ENCODE data around the gene TMEM151A. TPM values are rescaled to one million over a fixed set of nuclear protein-coding genes. Genes with fewer than 3 reads are reported as not detected.
A peak's percentile ranks its signal among the peaks of the same experiment; 100 is the strongest.

The TMEM151A gene
- total and polyA plus RNA-seq, 2 of the 4 experiments (the other 2 are of a cell fraction), result 0.03 TPM; not detected in 1

DNA sequence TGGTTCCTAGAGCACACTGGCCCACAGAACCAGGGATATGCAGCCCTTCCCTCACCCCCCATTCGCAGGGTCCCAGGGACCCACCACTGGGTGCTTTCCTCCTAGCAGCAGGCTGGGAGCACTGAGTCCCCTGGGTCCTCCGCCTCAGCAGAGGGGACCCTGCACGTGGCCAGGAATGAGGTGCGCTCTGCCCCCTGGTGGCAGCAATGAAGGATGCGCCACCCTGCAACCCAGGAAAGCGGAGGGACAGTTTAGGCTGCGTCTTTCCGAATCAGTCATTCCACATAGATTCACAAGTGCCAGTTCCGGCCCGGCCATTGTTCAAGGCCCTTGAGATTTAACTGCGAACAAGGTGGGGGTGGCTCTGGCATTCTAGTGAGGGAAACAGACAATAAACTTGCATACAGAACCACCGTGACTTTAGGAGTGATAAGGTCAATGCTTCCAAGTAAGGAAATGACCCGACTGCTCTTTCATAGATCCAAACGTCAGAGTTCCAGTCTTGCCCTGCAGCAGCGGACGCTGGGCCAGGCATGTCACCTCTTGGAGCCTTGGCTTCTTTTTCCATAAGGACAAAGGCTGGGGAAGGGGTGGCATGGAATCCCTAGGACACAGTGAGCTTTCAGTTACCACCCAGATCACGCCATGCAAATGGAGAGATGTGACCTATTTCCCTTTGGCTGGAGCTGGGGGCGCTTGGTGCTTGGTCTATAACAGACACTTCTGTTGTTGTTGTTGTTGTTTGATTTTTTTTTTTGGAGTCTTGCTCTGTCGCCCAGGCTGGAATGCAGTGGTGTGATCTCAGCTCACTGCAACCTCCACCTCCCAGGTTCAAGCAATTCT, 36.8 kb downstream of the TMEM151A start:
- Histone ChIP-seq H3K4me3 (ENCODE audit: insufficient read depth, low read depth, low read length) (no peak overlapping the region), H4K91ac (ENCODE audit: insufficient read depth, low read depth, low read length) (peak overlapping the region; percentile 100), H3K4ac (ENCODE audit: low read depth, low read length) (peak overlapping the region; percentile 100), H3K36me3 (ENCODE audit: control insufficient read depth, insufficient read depth, low read length) (peaks cover 13% of the 10 kb centered on the region), H2AK5ac (ENCODE audit: low read depth, low read length) (peak overlapping the region; percentile 100), H3K14ac (replicated peaks; ENCODE audit: low read depth, low read length) (peak overlapping the region; percentile 100), H3K23ac (ENCODE audit: low read depth, low read length) (peak overlapping the region; percentile 49), H4K5ac (ENCODE audit: low read depth, low read length) (peak overlapping the region; percentile 96), H3K9me3 (ENCODE audit: control insufficient read depth, insufficient read depth, low read length) (no peaks in the 10 kb centered on the region), H2AFZ (replicated peaks; ENCODE audit: low read length, poor library complexity) (peak overlapping the region; percentile 94), H3K79me1 (ENCODE audit: low read depth in 1 of 2, low read length in 2 of 2) (peaks cover 0 to 48% of the 10 kb centered on the region in 2 experiments), H2AK9ac (replicated peaks; ENCODE audit: low read depth, low read length, poor library complexity) (peak overlapping the region; percentile 100), H3K27ac (ENCODE audit: insufficient read depth, low read length) (peak overlapping the region; percentile 95), H3K9me1 (ENCODE audit: insufficient read depth, low read length) (peaks cover 29% of the 10 kb centered on the region), H3K9ac (ENCODE audit: low read depth, low read length) (peak overlapping the region; percentile 35; the same call in 1 of the 2 replicates), H4K20me1 (ENCODE audit: insufficient read depth, low read length) (no peaks in the 10 kb centered on the region; the same call in 1 of the 2 replicates), H3K18ac (ENCODE audit: low read depth, low read length) (peak overlapping the region; percentile 22; the same call in 1 of the 2 replicates), H2BK5ac (ENCODE audit: low read depth, low read length, poor library complexity, severe bottlenecking) (peak overlapping the region; percentile 100), H4K8ac (ENCODE audit: low read depth in 2 of 2, low read length in 2 of 2) (peak overlapping the region; percentile 81 to 100), H3K4me1 (ENCODE audit: control insufficient read depth, insufficient read depth, low read length) (peaks cover 43% of the 10 kb centered on the region), H2BK15ac (ENCODE audit: low read depth, low read length) (peak overlapping the region; percentile 100; the same call in 2 of the 3 replicates), H2BK120ac (ENCODE audit: low read depth, low read length) (peak overlapping the region; percentile 100), H3K4me2 (ENCODE audit: low read depth, low read length) (peak overlapping the region; percentile 18), H3K27me3 (ENCODE audit: control insufficient read depth, insufficient read depth, low read length) (no peaks in the 10 kb centered on the region), H3K56ac (ENCODE audit: extremely low read depth, insufficient read depth, low read length) (peak overlapping the region; percentile 90; the same call in 1 of the 2 replicates), H2BK20ac (ENCODE audit: low read depth, low read length) (peak overlapping the region; percentile 100)
- DNase-seq, result peak; percentile 70
- 15% methylated on average over 4 of the region's 19 CpGs; no CpG with 5 or more reads in 1 of the 2 experiments for WGBS, 2 experiments (ENCODE audit: extremely low coverage in 2 of 2, insufficient read length in 1 of 2)
- in situ Hi-C loops (cut with MboI; ENCODE audit: low sequenced_read_pairs), result no loop called here
- ChIA-PET CTCF (interaction anchor here (0.6 to 2.2 kb wide), 3 partner anchors 16 to 35 kb away, joined by 4 to 6 read pairs (median 4); no protein-coding TSS in a partner anchor), POLR2A (ENCODE audit: unreplicated experiment) (interaction anchor here (0.6 to 1.1 kb wide), 3 partner anchors 15 to 291 kb away, joined by 4 to 7 read pairs (median 7); no protein-coding TSS in a partner anchor)
- ATAC-seq (ENCODE audit: low read depth), result peak; percentile 73
- BruUV-seq (replicated peaks), result no TSS peak
- intact Hi-C loops (cut with micrococcal nuclease), result loop anchor here (1.0 kb wide), 3 partner anchors 16 to 106 kb away; partner anchors contain the start of gene YIF1A
- dilution Hi-C loops (cut with HindIII; ENCODE audit: low sequenced_read_pairs, unreplicated experiment), result no loop called here
- TF ChIP-seq NFE2L2 (IDR thresholded peaks at IDR 0.05; ENCODE audit: low read depth, low read length) (no peak), FOS (IDR thresholded peaks at IDR 0.05; ENCODE audit: low read depth, low read length) (no peak), SMC3 (IDR thresholded peaks at IDR 0.05; ENCODE audit: low read depth, low read length) (peak; percentile 86), CHD1 (IDR thresholded peaks at IDR 0.05; ENCODE audit: low read depth, low read length) (no peak), MAZ (IDR thresholded peaks at IDR 0.05; ENCODE audit: borderline replicate concordance, low read depth, low read length) (peak; percentile 19; the same call in 1 of the 2 replicates), BHLHE40 (IDR thresholded peaks at IDR 0.05; ENCODE audit: low read depth, low read length) (peak; percentile 84), MAFK (IDR thresholded peaks at IDR 0.05; ENCODE audit: low read depth, low read length) (no peak), CEBPB (IDR thresholded peaks at IDR 0.05; ENCODE audit: low read depth, low read length) (no peak), RCOR1 (IDR thresholded peaks at IDR 0.05; ENCODE audit: insufficient replicate concordance, low read length) (no peak), POLR2A (IDR thresholded peaks at IDR 0.05; ENCODE audit: low read depth, low read length) (peak; percentile 40), RFX5 (IDR thresholded peaks at IDR 0.05; ENCODE audit: low read depth, low read length) (no peak)
- TF ChIP-seq, protein P1, sequence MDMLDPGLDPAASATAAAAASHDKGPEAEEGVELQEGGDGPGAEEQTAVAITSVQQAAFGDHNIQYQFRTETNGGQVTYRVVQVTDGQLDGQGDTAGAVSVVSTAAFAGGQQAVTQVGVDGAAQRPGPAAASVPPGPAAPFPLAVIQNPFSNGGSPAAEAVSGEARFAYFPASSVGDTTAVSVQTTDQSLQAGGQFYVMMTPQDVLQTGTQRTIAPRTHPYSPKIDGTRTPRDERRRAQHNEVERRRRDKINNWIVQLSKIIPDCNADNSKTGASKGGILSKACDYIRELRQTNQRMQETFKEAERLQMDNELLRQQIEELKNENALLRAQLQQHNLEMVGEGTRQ (IDR thresholded peaks at IDR 0.05; ENCODE audit: low read depth, low read length), result peak; percentile 84
- TF ChIP-seq, protein P2, sequence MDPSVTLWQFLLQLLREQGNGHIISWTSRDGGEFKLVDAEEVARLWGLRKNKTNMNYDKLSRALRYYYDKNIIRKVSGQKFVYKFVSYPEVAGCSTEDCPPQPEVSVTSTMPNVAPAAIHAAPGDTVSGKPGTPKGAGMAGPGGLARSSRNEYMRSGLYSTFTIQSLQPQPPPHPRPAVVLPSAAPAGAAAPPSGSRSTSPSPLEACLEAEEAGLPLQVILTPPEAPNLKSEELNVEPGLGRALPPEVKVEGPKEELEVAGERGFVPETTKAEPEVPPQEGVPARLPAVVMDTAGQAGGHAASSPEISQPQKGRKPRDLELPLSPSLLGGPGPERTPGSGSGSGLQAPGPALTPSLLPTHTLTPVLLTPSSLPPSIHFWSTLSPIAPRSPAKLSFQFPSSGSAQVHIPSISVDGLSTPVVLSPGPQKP (IDR thresholded peaks at IDR 0.05; ENCODE audit: borderline replicate concordance, low read depth, low read length), result no peak

Measured in IMR-90 (cell line).